Endothelial cell of umbilical vein (primary cell): ENCODE measurements around the gene HSPA12A.

Experiments
- EZH2 ChIP-seq: IDR thresholded peaks from 2 replicates; pipeline ENCODE4 v1.6.1; 2012; ENCODE audit warnings: borderline replicate concordance, low read depth, mild to moderate bottlenecking, moderate library complexity, low read length, inconsistent platforms; ENCODE audit not compliant: severe bottlenecking
- JUN ChIP-seq: IDR thresholded peaks from 2 replicates; pipeline ENCODE4 v1.6.1; 2011; ENCODE audit warnings: borderline replicate concordance, low read depth; ENCODE audit not compliant: insufficient read length, insufficient read depth
- MYC ChIP-seq: IDR thresholded peaks from one replicate; pipeline ENCODE4 v1.6.1; 2011; ENCODE audit warnings: mild to moderate bottlenecking, low read depth, low read length
- POLR2AphosphoS5 ChIP-seq: IDR thresholded peaks from 2 replicates; pipeline ENCODE4 v1.6.1; 2012; ENCODE audit warnings: low read depth, mild to moderate bottlenecking, control low read depth, low read length, moderate library complexity; ENCODE audit not compliant: insufficient read depth
- TF ChIP-seq, protein P1 (sequence below), 2 donors: IDR thresholded peaks; 1 replicate in 1 of 2; 2 replicates in 1 of 2; pipeline ENCODE4 v1.5.1; 2011; ENCODE audit warnings: low read length in 2 of 2, mild to moderate bottlenecking in 2 of 2, moderate library complexity in 2 of 2, control low read depth in 1 of 2, inconsistent platforms in 1 of 2, low read depth in 1 of 2; ENCODE audit not compliant: insufficient read depth in 1 of 2; ENCODE audit errors: extremely low read depth in 1 of 2
- TF ChIP-seq, protein P2 (sequence below): IDR thresholded peaks from 2 replicates; pipeline ENCODE4 v1.6.1; 2011; ENCODE audit not compliant: insufficient read depth, insufficient read length

DNA sequence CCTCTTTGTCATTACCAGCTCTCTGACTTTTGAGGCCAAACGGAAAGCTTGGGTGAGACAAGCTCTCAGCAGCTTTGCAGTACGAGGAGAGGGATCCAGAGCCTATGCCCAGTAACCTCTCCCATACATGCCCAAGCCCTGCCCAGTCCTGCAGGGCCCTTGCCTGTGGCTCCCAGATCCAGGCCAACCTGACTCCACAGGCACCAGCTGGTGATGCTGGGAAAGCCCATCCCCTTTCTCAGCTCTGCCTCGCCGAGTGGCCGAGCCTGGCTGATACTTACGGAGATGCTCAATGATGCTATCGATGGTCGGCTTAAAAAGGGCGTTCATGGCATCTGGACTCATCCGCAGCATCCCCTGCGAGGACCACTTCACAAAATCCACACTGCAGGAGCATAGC is 66.2 kb downstream of the HSPA12A start:
- TF ChIP-seq, protein P1, sequence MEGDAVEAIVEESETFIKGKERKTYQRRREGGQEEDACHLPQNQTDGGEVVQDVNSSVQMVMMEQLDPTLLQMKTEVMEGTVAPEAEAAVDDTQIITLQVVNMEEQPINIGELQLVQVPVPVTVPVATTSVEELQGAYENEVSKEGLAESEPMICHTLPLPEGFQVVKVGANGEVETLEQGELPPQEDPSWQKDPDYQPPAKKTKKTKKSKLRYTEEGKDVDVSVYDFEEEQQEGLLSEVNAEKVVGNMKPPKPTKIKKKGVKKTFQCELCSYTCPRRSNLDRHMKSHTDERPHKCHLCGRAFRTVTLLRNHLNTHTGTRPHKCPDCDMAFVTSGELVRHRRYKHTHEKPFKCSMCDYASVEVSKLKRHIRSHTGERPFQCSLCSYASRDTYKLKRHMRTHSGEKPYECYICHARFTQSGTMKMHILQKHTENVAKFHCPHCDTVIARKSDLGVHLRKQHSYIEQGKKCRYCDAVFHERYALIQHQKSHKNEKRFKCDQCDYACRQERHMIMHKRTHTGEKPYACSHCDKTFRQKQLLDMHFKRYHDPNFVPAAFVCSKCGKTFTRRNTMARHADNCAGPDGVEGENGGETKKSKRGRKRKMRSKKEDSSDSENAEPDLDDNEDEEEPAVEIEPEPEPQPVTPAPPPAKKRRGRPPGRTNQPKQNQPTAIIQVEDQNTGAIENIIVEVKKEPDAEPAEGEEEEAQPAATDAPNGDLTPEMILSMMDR (IDR thresholded peaks at IDR 0.05; ENCODE audit: extremely low read depth in 1 of 2, insufficient read depth in 1 of 2, low read depth in 1 of 2, low read length in 2 of 2): no peak
- TF ChIP-seq EZH2 (no peak), MYC (no peak), POLR2AphosphoS5 (no peak), JUN (no peak)
- TF ChIP-seq, protein P2, sequence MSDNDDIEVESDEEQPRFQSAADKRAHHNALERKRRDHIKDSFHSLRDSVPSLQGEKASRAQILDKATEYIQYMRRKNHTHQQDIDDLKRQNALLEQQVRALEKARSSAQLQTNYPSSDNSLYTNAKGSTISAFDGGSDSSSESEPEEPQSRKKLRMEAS: no peak
